GM21737 (cell line): ENCODE data around the gene DMD.

Experiments
- ATAC-seq: cut with Tn5 transposase; IDR thresholded peaks from one replicate; pipeline ENCODE4 v1.9.1; 2021; ENCODE audit warnings: mild to moderate bottlenecking, moderate library complexity; ENCODE audit not compliant: unreplicated experiment

DMD gene

GRCh38 chrX:31092970-31093638, 2118.2 kb downstream of the DMD start:
- peak; percentile 60 for ATAC-seq

DNA sequence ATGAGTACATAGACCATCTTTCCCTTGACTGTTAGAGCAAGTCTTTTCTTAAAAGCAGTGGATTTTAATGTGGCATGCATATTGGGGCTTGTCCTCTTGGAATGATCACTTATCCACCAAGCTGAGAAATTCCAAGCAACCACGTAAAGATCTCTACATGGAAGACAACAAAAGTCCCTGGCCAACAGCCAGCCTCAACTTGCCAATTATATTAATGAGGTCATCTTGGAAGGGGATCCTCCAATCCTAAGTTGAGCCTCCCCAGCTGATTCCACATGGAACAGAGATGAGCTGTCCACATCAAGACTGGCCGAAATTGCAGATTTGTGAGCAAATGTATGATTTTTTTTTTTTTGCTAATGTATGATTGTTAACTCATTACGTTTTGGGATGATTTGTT, 2118.9 kb downstream of the DMD start:
- ATAC-seq = no peak

GRCh38 chrX:31091819-31092218, 2119.5 kb downstream of the DMD start:
- no peak for ATAC-seq

DNA sequence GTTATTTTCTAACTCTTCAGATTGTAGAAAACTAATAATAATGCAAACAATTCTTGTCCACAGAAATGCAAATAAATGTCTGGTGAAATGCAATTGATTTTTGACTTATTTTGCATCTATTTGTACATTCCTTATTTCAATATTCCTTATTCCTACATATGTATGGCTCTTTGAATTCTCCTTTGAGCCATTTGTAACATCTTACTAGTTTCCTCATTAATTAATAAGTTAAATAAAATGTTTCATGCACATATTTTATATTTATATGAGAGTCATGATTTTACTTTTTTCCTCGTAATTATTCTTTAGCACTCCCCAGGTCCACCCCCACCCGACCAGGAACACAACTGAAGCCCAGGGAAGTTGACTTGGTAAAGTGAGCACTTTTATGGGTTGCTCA, 2136.8 kb downstream of the DMD start:
- ATAC-seq = no peak

DNA sequence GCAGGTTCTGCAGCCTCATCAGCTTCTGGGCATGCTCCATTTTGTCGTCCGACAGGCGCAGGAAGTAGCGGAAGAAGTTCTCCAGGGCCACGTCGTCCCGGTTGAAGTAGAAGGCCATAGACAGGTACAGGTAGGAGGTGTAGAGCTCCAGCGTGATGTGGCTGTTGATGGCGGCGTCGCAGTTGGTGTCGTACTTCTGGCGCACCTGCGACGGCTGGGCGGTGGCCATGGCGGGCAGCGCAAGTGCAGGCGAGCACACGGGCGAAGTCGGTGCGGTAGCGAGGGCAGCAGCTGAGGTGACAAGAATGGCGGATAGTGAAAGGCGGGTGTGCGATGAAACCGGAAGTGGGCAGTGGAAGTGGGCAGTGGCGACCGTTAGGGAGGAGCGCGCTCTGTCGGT, 2139.6 kb downstream of the DMD start, which contains the start of gene FTHL17:
Gene FTHL17, minus strand, starts transcription at position 317 of the 400 bp plus-strand sequence. Its CDS starts 88 bp downstream, at position 229.
- no peak for ATAC-seq

DNA sequence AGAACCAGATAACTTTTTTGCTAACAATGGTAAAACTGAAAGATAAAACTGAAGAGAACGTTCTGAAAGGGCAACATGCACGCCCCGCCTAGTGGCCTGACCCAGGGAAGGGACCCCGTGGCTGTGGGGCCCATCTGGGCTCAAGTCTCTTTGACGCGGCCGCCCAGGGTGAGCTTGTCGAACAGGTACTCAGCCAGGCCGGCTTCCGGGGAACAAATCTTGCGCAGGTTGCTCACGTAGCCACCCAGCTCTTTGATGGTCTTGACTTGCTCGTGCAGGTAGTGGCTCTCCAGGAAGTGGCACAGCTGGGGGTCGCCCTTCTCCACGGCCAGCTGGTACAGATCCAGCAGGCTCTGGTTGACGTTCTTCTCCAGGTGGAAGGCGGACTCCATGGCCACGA, 2140.1 kb downstream of the DMD start:
- ATAC-seq = no peak

GRCh38 chrX:31070057-31070468, 2141.3 kb downstream of the DMD start:
- ATAC-seq = no peak
